ENCODE results near the gene LITAFD. TPM values are rescaled to one million over a fixed set of nuclear protein-coding genes. Genes with fewer than 3 reads are reported as not detected.

Gene LITAFD
- total and polyA plus RNA-seq, 9 donors = not detected

Other genes starting within 250 kb of the LITAFD start
- gene ABAT, start 207.7 kb upstream of the LITAFD start, total RNA-seq = 9.9 TPM
- 10 to 100 TPM; 15.9 to 25.8 (median 22.8) TPM for gene ABAT, start 207.7 kb upstream of the LITAFD start, polyA plus RNA-seq (ENCODE audit: insufficient read depth in 1 of 8, insufficient read length in 8 of 8, low replicate concordance in 1 of 8)
- gene TMEM186, start 84.7 kb upstream of the LITAFD start, total RNA-seq = 6.3 TPM
- 10 to 100 TPM in 7 of 8 donors, 1 to 10 TPM in 1; 9.9 to 12.4 (median 10.9) TPM for gene TMEM186, start 84.7 kb upstream of the LITAFD start, polyA plus RNA-seq (ENCODE audit: insufficient read depth in 1 of 8, insufficient read length in 8 of 8, low replicate concordance in 1 of 8)
- 26.2 TPM for gene PMM2, start 84.5 kb upstream of the LITAFD start, total RNA-seq
- gene PMM2, start 84.5 kb upstream of the LITAFD start, polyA plus RNA-seq (ENCODE audit: insufficient read depth in 1 of 8, insufficient read length in 8 of 8, low replicate concordance in 1 of 8) = 10 to 100 TPM; 17.5 to 23.7 (median 19.5) TPM
- 144 TPM for gene CARHSP1, start 13.3 kb upstream of the LITAFD start, total RNA-seq
- 100 to 1,000 TPM; 100 to 151 (median 134) TPM for gene CARHSP1, start 13.3 kb upstream of the LITAFD start, polyA plus RNA-seq (ENCODE audit: insufficient read depth in 1 of 8, insufficient read length in 8 of 8, low replicate concordance in 1 of 8)
- gene USP7, start 81.6 kb downstream of the LITAFD start, total RNA-seq = 41.3 TPM
- 10 to 100 TPM; 56.4 to 71.1 (median 63.3) TPM for gene USP7, start 81.6 kb downstream of the LITAFD start, polyA plus RNA-seq (ENCODE audit: insufficient read depth in 1 of 8, insufficient read length in 8 of 8, low replicate concordance in 1 of 8)
- 47.8 TPM for gene HAPSTR1, start 209.3 kb downstream of the LITAFD start, total RNA-seq
- gene HAPSTR1, start 209.3 kb downstream of the LITAFD start, polyA plus RNA-seq (ENCODE audit: insufficient read depth in 1 of 8, insufficient read length in 8 of 8, low replicate concordance in 1 of 8) = 10 to 100 TPM; 24.9 to 38.5 (median 31.7) TPM